Breast epithelium (tissue), 4 donors: Measurements from ENCODE around the gene TSPAN11. TPM values are rescaled to one million over a fixed set of nuclear protein-coding genes. Genes with fewer than 3 reads are reported as not detected.

Experiments
- DNase-seq, 2 donors: peaks; one replicate each; pipeline ENCODE4 v3.0.0-alpha.2; 2019; ENCODE audit warnings: low spot score in 2 of 2
- H3K27ac ChIP-seq, 2 donors: fragments of 200-600 bp; sonication (generic) in 1 of 2; one replicate each; pipeline ENCODE4 v1.5.1; 2016 to 2019; ENCODE audit warnings: mild to moderate bottlenecking in 1 of 2
- H3K27me3 ChIP-seq, 2 donors: fragments of 200-600 bp; sonication (generic) in 1 of 2; one replicate each; pipeline versions ENCODE4 v1.5.1 to v1.6.0; 2017 to 2019; ENCODE audit warnings: control low read depth in 1 of 2, mild to moderate bottlenecking in 1 of 2
- H3K36me3 ChIP-seq: fragments of 200-600 bp; one replicate; pipeline ENCODE4 v1.5.1; 2019
- H3K4me1 ChIP-seq, 2 donors: fragments of 200-600 bp; sonication (generic); one replicate each; pipeline ENCODE4 v1.5.1; 2016 to 2019; ENCODE audit warnings: control low read depth in 1 of 2
- H3K4me3 ChIP-seq, 3 donors: fragments of 200-600 bp; sonication (generic); 1 replicate in 2 of 3; 2 replicates in 1 of 3; pipeline ENCODE4 v1.5.1; 2016 to 2019; ENCODE audit warnings: mild to moderate bottlenecking in 3 of 3, moderate library complexity in 2 of 3
- H3K9me3 ChIP-seq, 2 donors: fragments of 200-600 bp; sonication (generic) in 1 of 2; one replicate each; pipeline ENCODE4 v1.5.1; 2016 to 2019; ENCODE audit warnings: control low read depth in 1 of 2
- POLR2A ChIP-seq: fragments of 450-650 bp; IDR thresholded peaks from one replicate; pipeline ENCODE4 v1.6.1; 2016; ENCODE audit warnings: antibody characterized with exemption, mild to moderate bottlenecking, moderate library complexity
- POLR2AphosphoS5 ChIP-seq, 3 donors: sonication (generic); formaldehyde crosslinking; IDR thresholded peaks; one replicate each; pipeline ENCODE4 v1.6.1; 2017; ENCODE audit warnings: antibody characterized with exemption in 3 of 3
- intact Hi-C: fragments of 100-400 bp; cut with DNase I; formaldehyde crosslinking; loops from one replicate; pipeline ENCODE4 v1.15.1; 2023; ENCODE audit warnings: low total_unique reads
- total RNA-seq, 3 donors: library from RNA; depleted of rRNA; stranded (reverse); fragments of >200 nt; gene quantifications; one replicate each; pipeline ENCODE4 v1.1.0, GENCODE V29; 2016
- TF ChIP-seq, protein P1 (sequence below), 3 donors: fragments of 450-650 bp; IDR thresholded peaks; one replicate each; pipeline ENCODE4 v1.5.1; 2016 to 2017; ENCODE audit warnings: antibody characterized with exemption in 3 of 3, mild to moderate bottlenecking in 3 of 3, moderate library complexity in 3 of 3

The TSPAN11 gene
- total RNA-seq, 3 donors from 2014 or later = 0.48 to 1.3 (median 0.73) TPM

DNA sequence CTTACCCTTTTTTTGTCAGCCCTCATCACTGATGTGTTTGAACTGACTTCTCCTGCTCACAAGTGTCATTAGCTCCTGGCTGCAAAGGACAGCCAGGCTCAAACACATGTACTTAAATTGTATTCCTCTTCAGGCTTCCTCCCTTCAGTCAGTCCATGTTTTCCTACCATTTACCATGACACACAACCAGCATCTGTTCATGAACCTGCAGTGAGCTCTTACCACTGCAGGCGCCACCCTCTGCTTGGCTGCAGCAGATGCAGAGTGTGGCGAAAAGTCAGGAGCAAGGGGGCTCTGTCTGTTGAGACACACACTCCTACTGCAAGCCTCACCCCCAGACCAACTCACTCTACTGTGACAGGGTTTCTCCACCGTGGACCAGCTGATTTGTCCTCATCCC lies 70.2 kb downstream of the TSPAN11 start:
- no peaks in the 10 kb centered on the region for H3K4me1 ChIP-seq
- no peaks in the 10 kb centered on the region for H3K9me3 ChIP-seq
- H3K27ac ChIP-seq = no peak overlapping the region
- H3K27me3 ChIP-seq = no peaks in the 10 kb centered on the region
- DNase-seq = no peak
- H3K36me3 ChIP-seq = no peaks in the 10 kb centered on the region
- TF ChIP-seq POLR2A (no peak), POLR2AphosphoS5 (IDR thresholded peaks at IDR 0.05) (no peak)
- TF ChIP-seq, protein P1, sequence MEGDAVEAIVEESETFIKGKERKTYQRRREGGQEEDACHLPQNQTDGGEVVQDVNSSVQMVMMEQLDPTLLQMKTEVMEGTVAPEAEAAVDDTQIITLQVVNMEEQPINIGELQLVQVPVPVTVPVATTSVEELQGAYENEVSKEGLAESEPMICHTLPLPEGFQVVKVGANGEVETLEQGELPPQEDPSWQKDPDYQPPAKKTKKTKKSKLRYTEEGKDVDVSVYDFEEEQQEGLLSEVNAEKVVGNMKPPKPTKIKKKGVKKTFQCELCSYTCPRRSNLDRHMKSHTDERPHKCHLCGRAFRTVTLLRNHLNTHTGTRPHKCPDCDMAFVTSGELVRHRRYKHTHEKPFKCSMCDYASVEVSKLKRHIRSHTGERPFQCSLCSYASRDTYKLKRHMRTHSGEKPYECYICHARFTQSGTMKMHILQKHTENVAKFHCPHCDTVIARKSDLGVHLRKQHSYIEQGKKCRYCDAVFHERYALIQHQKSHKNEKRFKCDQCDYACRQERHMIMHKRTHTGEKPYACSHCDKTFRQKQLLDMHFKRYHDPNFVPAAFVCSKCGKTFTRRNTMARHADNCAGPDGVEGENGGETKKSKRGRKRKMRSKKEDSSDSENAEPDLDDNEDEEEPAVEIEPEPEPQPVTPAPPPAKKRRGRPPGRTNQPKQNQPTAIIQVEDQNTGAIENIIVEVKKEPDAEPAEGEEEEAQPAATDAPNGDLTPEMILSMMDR (IDR thresholded peaks at IDR 0.05) = no peak
- no peak overlapping the region for H3K4me3 ChIP-seq
- intact Hi-C loops = no loop called here

DNA sequence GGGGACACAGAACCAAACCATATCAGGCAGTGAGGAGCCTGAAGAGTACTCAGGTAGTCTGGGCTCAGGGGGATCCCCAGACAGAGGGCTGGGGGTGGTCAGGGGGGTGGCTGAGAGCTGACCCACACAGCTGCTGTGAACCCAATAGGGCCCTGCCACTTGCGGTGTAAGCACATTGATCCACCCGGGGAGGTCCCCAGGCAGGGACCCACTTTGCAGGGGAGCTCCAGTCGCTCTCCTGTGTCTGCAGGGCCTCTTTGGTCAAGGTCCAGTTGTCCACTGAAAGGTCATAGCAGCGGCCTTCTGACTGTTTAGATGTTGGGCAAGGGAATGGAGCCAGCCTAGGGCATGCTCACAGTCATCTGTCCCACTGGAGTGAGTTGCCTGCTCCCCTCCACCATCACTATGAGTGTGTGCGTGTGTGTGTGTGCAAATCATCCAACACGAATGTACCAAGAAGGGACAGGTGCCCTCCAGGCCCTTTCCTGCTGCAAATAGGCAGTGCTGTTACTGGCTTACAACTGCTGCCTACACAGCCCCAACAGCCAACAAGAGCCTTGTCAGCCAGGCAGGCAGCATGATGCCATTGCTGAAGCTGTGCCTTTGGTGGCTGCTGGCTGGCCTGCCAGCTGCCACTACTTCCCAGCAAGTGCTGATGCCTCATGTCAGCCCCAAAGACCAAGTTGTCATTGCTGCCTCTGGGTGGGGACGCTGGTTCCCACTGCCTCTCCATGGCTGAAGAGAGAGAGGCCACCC lies 71.3 kb downstream of the TSPAN11 start:
- Histone ChIP-seq H3K27ac (no peak overlapping the region), H3K9me3 (no peaks in the 10 kb centered on the region), H3K4me3 (no peak overlapping the region), H3K4me1 (no peaks in the 10 kb centered on the region), H3K27me3 (no peaks in the 10 kb centered on the region), H3K36me3 (no peaks in the 10 kb centered on the region)
- TF ChIP-seq, protein P1 (IDR thresholded peaks at IDR 0.05) = no peak
- TF ChIP-seq POLR2A = no peak
- intact Hi-C loops = no loop called here
- DNase-seq = no peak

DNA sequence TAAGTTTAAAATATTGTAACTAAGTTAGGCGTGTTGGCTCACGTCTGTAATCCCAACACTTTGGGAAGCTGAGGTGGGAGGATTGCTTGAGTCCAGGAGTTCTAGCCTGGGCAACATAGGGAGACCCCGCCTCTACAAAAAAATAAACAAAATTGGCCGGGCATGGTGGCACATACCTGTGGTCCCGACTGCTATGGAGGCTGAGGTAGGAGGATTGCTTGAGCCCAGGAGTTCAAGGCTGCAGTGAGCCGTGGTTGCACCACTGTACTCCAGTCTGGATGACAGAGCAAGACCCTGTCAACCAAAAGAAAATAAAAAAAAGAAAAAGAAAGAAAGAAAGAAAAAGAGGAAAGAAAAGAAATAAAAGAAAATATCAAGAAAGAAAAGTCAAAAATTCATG lies 72.5 kb downstream of the TSPAN11 start:
- no peak for DNase-seq
- intact Hi-C loops = no loop called here
- H3K36me3 ChIP-seq = no peaks in the 10 kb centered on the region
- H3K4me1 ChIP-seq = no peaks in the 10 kb centered on the region
- H3K27me3 ChIP-seq = no peaks in the 10 kb centered on the region
- TF ChIP-seq, protein P1 (IDR thresholded peaks at IDR 0.05) = no peak
- no peak for TF ChIP-seq POLR2AphosphoS5 (IDR thresholded peaks at IDR 0.05)
- no peak for TF ChIP-seq POLR2A
- H3K4me3 ChIP-seq = no peak overlapping the region
- no peak overlapping the region for H3K27ac ChIP-seq
- H3K9me3 ChIP-seq = no peaks in the 10 kb centered on the region

DNA sequence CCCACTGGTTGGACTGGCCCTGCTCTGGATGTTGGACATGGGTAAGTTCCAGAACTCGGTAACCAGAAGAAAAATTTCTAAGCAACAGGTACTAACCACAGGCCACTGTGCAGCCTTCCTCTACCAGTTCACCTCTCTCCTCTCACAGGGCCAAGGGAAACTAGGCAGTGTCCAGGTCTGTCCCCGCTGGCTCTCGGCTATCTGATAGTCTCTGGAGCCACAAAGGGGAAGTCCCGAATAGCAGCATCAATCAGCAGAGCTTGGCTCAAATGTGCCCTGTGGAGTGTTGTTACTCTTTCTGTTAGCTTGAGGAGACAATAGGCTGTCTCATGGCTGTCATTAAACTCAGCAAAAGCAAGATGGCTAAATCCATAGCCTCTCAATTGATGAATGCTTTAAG lies 73.2 kb downstream of the TSPAN11 start:
- H3K9me3 ChIP-seq = no peaks in the 10 kb centered on the region
- DNase-seq = no peak
- no peak overlapping the region for H3K27ac ChIP-seq
- no peak overlapping the region for H3K4me3 ChIP-seq
- TF ChIP-seq POLR2A (no peak), POLR2AphosphoS5 (IDR thresholded peaks at IDR 0.05) (no peak)
- intact Hi-C loops = no loop called here
- H3K4me1 ChIP-seq = no peaks in the 10 kb centered on the region
- no peaks in the 10 kb centered on the region for H3K27me3 ChIP-seq
- H3K36me3 ChIP-seq = no peaks in the 10 kb centered on the region

DNA sequence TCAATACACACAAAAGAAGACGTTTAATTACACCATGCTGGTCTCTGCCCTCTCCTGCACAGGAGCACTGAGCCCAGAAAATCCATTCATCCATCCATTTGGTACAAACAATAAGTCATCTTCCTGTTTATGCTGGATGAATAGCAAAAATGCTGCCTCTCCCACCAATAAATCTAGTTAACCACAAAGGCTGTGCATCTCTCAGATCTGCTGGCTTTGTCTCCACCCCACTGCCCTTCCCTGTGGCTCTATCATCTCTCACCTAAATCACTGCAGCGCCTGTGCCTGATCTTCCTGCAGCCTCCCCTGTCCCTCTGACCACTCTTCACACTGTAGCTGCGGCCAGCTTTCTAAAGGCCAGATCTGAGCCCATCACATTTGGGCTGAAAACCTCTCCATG lies 74.2 kb downstream of the TSPAN11 start:
- Histone ChIP-seq H3K27me3 (no peaks in the 10 kb centered on the region), H3K4me3 (no peak overlapping the region), H3K36me3 (no peaks in the 10 kb centered on the region), H3K27ac (no peak overlapping the region), H3K4me1 (no peaks in the 10 kb centered on the region), H3K9me3 (no peaks in the 10 kb centered on the region)
- peak in 1 of 2 donors; percentile 5 for DNase-seq
- intact Hi-C loops = no loop called here
- TF ChIP-seq POLR2AphosphoS5 (IDR thresholded peaks at IDR 0.05) (no peak), POLR2A (no peak)
- TF ChIP-seq, protein P1 (IDR thresholded peaks at IDR 0.05) = no peak
